Stimulated activated CD8-positive, alpha-beta memory T cell treated with anti-CD3 and anti-CD28 coated beads, Interleukin-15, amount 100 ng/mL, for 24 hours (primary cell): ENCODE measurements around the gene ZNF507.
"Not testable (repeated sequence)": the region's sequence is repeated elsewhere in the genome, so short reads cannot be mapped to it uniquely, and the experiment has no call there.

Experiments
- DNase-seq: peaks from one replicate; pipeline ENCODE4 v3.0.0-alpha.2; 2020; ENCODE audit warnings: low read depth

Gene ZNF507

GRCh38 chr19:32415246-32415645 is 69.8 kb downstream of the ZNF507 start:
- DNase-seq, result no peak

GRCh38 chr19:32415669-32416068 is 70.3 kb downstream of the ZNF507 start:
- no peak for DNase-seq

DNA sequence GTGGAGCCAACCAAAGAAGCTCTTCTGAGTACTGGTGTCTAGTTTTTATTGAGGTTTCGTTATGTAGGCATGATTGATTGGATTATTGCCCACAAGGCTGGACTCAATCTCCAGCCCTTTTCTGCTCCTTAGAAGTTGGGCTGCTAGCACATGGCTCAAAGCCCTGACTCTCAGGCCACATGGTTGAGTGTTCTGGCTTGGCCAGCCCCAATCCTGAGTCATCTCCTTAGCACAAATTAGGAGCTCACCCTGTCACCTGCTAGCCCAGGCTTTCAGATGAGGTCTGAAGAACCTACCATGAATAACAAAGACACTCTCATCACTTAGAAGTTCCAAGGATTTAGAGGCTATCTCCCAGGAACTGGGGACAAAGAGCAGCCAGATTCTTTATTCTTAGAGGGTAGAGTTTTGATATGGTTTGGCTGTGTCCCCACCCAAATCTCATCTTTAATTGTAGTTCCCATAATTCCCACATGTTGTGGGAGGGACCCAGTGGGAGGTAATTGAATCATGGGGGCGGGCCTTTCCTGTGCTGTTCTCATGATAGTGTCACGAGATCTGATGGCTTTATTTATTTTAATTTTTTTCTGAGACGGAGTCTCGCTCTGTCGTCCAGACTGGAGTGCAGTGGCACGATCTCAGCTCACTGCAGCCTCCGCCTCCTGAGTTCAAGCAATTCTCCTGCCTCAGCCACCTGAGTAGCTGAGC is 71.5 kb downstream of the ZNF507 start:
- DNase-seq, result no peak

DNA sequence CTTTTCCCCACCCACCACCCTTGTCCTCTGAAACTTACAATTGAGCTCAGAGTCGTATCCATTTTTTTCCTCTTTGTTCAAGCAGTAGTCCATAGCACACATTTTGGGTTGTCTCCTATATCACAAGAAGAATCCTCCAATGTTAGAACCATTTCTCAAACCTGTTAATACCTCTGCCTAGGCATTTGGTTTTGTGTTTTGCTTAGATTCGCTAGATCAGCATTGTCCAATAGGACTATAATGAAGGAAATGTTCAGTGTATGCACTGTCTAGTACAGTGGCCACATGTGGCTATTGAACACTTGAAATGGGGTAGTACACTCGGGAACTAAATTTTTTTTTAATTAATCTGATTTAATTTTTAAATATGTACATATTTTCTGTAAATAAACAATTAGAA is 72.7 kb downstream of the ZNF507 start:
- DNase-seq, result no peak

DNA sequence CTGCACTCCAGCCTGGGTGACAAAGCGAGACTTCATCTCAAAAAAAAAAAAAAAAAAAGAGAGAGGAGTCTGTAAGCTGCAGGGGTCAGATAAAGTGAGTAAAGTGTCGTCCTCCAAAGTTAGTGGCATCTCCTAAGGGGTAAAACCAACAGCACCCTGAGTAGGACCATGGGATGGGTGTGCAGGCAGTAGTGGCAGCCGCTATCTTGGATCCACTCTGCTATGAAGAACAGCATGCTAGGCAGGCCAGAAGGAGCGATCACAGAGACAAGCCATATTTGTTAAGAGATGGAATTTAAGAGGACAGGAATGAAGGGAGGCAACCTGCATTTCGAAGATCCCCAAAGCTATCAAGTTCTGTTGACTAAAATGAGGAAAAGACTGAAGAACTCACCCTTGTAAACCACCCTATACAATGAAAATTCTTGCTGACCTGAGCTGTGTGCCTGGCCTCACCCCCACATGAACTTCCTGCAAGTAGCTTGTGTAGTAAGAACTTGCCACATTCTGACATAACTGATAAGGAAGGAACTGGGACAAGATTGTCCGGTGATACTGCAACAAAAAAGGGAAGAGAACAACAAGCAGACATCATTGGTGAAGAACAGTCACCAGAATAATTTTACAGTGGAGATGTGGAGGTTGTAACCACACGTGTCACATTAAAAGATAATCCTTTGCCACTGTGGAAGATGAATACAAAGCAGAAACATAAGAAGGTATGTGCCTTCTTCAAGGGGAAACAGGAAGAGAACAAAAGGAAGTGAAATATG is 76.4 kb downstream of the ZNF507 start:
- DNase-seq, result no peak

DNA sequence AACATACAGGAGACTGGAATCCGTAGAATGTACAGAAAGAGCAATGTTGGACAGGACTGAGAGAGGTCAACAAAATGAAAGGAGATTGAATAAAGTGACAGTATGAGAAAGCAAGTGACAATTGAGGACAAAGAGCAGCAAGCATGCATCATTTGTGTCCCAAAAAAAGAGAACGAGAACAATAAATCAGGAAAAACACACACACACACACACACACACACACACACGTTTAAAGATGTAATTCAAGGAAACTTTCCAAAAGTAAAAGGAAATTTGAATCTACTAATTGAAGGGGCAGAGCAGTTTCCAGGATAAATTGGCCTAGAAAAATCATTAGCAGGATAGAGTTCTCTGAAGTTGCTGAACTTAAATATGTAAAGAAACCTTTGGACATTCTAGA is 77.0 kb downstream of the ZNF507 start:
- no peak for DNase-seq

DNA sequence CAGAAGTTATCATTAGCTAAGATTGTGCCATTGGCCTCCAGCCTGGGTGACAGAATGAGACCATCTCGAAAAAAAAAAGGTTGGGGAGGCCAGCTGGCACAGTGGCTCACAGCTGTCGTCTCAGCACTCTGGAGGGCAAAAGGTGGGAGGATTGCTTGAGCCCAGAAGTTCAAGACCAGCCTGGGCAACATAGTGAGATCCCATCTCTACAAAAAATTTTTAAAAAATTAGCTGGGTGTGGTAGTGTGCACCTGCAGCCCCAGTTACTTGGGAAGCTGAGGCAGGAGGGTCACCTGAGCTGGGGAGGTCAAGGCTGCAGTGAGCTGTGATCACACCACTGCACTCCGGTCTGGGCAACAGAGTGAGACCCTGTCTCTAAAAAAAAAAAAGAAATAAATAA is 78.5 kb downstream of the ZNF507 start:
- not testable (repeated sequence) for DNase-seq

DNA sequence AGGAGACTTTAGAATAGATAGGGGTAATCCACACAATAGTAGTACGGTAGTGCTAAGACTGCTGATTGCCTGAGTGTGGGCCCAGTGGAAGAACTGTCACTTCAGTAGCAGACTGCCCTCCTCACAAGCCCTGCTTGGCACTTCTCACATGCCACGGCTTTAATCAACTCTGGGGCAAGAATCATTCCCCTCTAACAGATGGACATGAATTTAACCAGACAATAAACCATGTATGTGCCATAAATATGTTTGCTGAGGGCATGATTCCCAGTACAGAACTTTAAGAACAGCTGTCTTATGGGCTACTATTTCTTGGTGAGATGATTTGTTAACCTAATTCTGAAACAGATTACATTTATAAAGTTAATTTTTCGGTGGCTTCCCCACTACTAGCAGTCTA is 82.1 kb downstream of the ZNF507 start:
- no peak for DNase-seq

- DNase-seq, result no peak
Measured at GRCh38 chr19:32436692-32437091, 91.3 kb downstream of the ZNF507 start.

DNA sequence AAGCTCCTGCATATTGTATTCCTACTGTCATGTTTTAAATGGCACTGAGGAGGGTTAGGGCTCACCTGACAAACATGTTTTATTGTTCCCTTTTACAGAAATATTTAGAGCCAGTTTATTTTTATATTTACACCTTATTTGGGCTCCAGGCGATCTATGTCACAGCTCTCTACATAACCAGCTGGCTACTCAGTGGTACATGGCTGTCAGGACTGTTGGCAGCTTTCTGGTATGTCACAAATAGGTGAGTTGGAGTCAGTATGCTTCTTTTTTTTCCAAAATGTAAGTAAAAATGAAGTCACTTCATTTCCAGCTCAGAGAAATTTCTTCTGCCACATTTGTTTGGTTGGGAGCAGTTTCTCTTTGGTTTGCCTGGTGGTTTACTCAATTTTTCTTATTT is 91.7 kb downstream of the ZNF507 start:
- DNase-seq, result no peak
